Suprapubic skin (tissue), 4 donors: Measurements from ENCODE around the gene PANX1. TPM values are rescaled to one million over a fixed set of nuclear protein-coding genes. Genes with fewer than 3 reads are reported as not detected.

Experiments used
- DNase-seq, 2 donors: peaks; one replicate each; pipeline ENCODE4 v3.0.0-alpha.2; 2019; ENCODE audit warnings: low spot score in 2 of 2
- H3K27ac ChIP-seq: fragments of 200-600 bp; sonication (generic); one replicate; pipeline ENCODE4 v1.5.1; 2019
- H3K27me3 ChIP-seq: fragments of 200-600 bp; sonication (generic); one replicate; pipeline ENCODE4 v1.5.1; 2019
- H3K36me3 ChIP-seq: fragments of 200-600 bp; sonication (generic); one replicate; pipeline ENCODE4 v1.5.1; 2019
- H3K4me1 ChIP-seq: fragments of 200-600 bp; sonication (generic); one replicate; pipeline ENCODE4 v1.5.1; 2019
- H3K4me3 ChIP-seq: fragments of 200-600 bp; sonication (generic); one replicate; pipeline ENCODE4 v1.5.1; 2019; ENCODE audit warnings: mild to moderate bottlenecking
- H3K9me3 ChIP-seq: fragments of 200-600 bp; sonication (generic); one replicate; pipeline ENCODE4 v1.5.1; 2019
- EP300 ChIP-seq: sonication (generic); formaldehyde crosslinking; IDR thresholded peaks from one replicate; pipeline ENCODE4 v1.6.1; 2017; ENCODE audit warnings: antibody characterized with exemption
- POLR2A ChIP-seq, 2 donors: fragments of 450-650 bp; IDR thresholded peaks; one replicate each; pipeline ENCODE4 v1.6.1; 2017; ENCODE audit warnings: antibody characterized with exemption in 2 of 2, mild to moderate bottlenecking in 2 of 2, moderate library complexity in 2 of 2
- POLR2AphosphoS5 ChIP-seq, 3 donors: sonication (generic); formaldehyde crosslinking; IDR thresholded peaks; one replicate each; pipeline ENCODE4 v1.6.1; 2017; ENCODE audit warnings: antibody characterized with exemption in 3 of 3
- WGBS: methylation state at CpG from one replicate; pipeline ENCODE4 v1.1.5; 2018; 5-methylcytosine and 5-hydroxymethylcytosine counted together
- total RNA-seq, 4 donors: library from RNA; depleted of rRNA; stranded (reverse); fragments of >200 nt; gene quantifications; one replicate each; pipeline ENCODE4 v1.1.0, GENCODE V29; 2016
- TF ChIP-seq, protein P1 (sequence below), 2 donors: fragments of 200-600 bp in 1 of 2; fragments of 450-650 bp in 1 of 2; sonication (generic) in 1 of 2; IDR thresholded peaks; one replicate each; pipeline ENCODE4 v1.5.1; 2016 to 2019; ENCODE audit warnings: antibody characterized with exemption in 2 of 2, mild to moderate bottlenecking in 1 of 2, moderate library complexity in 1 of 2

Gene PANX1
- total RNA-seq, 4 donors from 2014 or later, result 8.9 to 42.7 (median 28.2) TPM

DNA sequence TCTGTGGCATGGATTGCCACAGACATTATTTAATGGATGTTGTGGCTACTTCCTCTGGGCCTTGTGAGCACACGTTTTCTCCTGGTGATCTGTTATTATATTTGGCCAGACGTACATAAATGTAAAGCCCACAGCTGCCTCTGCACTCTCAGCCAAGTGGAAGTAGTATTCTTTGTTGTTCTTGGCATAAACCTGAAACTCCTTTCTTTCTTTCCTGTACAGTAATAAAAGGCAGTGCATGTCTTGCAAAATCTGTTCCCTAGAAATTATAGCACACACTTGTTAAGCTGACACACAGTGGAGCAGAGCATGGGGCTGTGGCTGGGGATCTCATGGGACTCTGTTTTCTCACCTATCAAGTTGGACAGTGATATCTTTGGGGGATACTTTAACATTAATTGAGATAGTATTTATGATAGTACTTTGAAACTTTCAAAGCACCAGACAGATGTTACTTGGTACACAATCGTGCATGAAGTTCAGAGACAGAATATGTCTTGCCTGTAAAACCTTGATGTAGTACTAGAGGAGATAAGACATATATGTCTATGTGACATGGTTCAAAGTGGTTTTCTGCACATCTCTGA is 20.9 kb downstream of the PANX1 start:
- peaks cover 50% of the 10 kb centered on the region for H3K4me1 ChIP-seq
- H3K27ac ChIP-seq, result no peak overlapping the region
- TF ChIP-seq, protein P1, sequence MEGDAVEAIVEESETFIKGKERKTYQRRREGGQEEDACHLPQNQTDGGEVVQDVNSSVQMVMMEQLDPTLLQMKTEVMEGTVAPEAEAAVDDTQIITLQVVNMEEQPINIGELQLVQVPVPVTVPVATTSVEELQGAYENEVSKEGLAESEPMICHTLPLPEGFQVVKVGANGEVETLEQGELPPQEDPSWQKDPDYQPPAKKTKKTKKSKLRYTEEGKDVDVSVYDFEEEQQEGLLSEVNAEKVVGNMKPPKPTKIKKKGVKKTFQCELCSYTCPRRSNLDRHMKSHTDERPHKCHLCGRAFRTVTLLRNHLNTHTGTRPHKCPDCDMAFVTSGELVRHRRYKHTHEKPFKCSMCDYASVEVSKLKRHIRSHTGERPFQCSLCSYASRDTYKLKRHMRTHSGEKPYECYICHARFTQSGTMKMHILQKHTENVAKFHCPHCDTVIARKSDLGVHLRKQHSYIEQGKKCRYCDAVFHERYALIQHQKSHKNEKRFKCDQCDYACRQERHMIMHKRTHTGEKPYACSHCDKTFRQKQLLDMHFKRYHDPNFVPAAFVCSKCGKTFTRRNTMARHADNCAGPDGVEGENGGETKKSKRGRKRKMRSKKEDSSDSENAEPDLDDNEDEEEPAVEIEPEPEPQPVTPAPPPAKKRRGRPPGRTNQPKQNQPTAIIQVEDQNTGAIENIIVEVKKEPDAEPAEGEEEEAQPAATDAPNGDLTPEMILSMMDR (IDR thresholded peaks at IDR 0.05), result no peak
- no peak for TF ChIP-seq EP300
- no peak for TF ChIP-seq POLR2AphosphoS5 (IDR thresholded peaks at IDR 0.05)
- no peak for TF ChIP-seq POLR2A (IDR thresholded peaks at IDR 0.05)

DNA sequence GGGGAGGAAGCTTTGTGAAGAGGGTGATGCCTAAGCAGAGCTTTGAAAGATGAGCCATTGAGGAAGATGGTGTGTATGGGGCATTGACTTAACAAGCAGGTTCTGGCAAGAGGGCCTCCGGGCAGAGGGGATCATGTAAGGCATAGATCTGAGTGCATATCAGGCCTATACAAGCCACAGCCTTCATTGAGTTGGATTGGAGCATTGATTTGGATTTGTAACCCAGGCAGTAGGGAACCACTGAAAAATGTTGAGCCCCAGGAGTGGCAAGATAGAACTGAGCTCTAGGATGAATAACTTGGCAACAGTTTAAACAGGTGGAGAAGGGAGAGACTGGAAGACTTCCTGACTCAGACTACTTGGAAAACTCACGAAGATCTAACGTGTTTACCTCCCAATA is 21.4 kb downstream of the PANX1 start:
- no peaks in the 10 kb centered on the region for H3K9me3 ChIP-seq
- peaks cover 50% of the 10 kb centered on the region for H3K4me1 ChIP-seq
- H3K4me3 ChIP-seq, result no peak overlapping the region
- H3K27ac ChIP-seq, result peak overlapping the region; percentile 42
- no peak for DNase-seq
- 61% methylated on average over 3 of the region's 3 CpGs for WGBS
- H3K36me3 ChIP-seq, result no peaks in the 10 kb centered on the region
- H3K27me3 ChIP-seq, result no peaks in the 10 kb centered on the region
- TF ChIP-seq EP300 (no peak), POLR2AphosphoS5 (IDR thresholded peaks at IDR 0.05) (no peak), POLR2A (IDR thresholded peaks at IDR 0.05) (no peak)
- TF ChIP-seq, protein P1 (IDR thresholded peaks at IDR 0.05), result no peak

More for the DNA sequence above, 20.9 kb downstream of the PANX1 start:
- Histone ChIP-seq H3K9me3 (no peaks in the 10 kb centered on the region), H3K27me3 (no peaks in the 10 kb centered on the region), H3K36me3 (no peaks in the 10 kb centered on the region), H3K4me3 (no peak overlapping the region)
- DNase-seq, result no peak
- WGBS, result 37% methylated on average over 3 of the region's 3 CpGs

DNA sequence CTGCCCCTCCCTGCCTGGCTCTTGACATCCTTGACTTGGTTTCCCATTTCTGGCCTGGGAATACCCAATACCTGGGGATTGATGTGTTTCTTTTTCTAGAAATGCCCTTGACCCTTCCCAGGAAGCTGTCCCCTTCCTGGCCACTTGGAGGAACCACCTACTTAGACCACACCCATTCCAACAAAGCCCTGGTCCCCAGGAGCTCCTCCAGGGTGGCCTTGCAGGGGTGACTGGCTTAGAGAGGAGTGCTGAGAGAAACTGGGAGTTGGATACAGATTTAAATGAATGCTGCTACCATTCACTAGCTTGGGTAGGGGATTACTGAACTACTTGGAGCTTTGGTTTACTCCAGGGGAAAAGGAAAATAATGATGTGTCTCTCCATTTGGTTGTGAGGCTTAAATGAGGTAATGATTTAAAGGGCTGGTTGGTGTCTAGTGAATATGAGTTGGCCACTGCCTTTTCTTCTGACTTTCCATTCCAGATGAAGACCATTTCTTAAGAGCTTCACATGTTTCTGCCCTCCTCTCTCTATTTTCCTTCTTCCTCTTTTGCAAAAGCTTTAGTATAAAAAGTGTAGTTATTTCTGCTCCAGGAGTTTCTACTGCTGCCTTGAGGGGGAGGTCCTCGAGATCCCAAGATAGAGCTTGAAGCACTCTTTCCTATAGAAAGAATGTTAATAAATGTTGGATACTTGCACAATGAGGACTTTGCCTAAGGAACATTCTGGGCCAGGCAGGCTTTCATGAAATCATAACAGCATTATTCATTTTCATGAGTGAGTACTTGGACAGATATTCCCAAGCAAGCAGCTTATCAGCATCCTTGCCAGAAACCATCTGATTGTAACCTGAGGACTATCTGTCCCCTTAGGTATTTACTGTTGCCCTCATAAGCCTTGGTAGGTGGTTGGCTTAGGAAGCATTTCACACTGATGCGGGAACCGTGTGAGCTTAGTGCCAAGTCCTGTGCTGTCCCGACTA is 22.4 kb downstream of the PANX1 start:
- WGBS, result 63% methylated on average over 4 of the region's 4 CpGs
- no peak for DNase-seq
- H3K4me3 ChIP-seq, result no peak overlapping the region
- peaks cover 50% of the 10 kb centered on the region for H3K4me1 ChIP-seq
- no peak for TF ChIP-seq POLR2A (IDR thresholded peaks at IDR 0.05)
- no peak for TF ChIP-seq EP300
- no peak for TF ChIP-seq POLR2AphosphoS5 (IDR thresholded peaks at IDR 0.05)
- TF ChIP-seq, protein P1 (IDR thresholded peaks at IDR 0.05), result no peak
- H3K36me3 ChIP-seq, result no peaks in the 10 kb centered on the region
- H3K27ac ChIP-seq, result peak overlapping the region; percentile 42
- H3K27me3 ChIP-seq, result no peaks in the 10 kb centered on the region
- H3K9me3 ChIP-seq, result no peaks in the 10 kb centered on the region

DNA sequence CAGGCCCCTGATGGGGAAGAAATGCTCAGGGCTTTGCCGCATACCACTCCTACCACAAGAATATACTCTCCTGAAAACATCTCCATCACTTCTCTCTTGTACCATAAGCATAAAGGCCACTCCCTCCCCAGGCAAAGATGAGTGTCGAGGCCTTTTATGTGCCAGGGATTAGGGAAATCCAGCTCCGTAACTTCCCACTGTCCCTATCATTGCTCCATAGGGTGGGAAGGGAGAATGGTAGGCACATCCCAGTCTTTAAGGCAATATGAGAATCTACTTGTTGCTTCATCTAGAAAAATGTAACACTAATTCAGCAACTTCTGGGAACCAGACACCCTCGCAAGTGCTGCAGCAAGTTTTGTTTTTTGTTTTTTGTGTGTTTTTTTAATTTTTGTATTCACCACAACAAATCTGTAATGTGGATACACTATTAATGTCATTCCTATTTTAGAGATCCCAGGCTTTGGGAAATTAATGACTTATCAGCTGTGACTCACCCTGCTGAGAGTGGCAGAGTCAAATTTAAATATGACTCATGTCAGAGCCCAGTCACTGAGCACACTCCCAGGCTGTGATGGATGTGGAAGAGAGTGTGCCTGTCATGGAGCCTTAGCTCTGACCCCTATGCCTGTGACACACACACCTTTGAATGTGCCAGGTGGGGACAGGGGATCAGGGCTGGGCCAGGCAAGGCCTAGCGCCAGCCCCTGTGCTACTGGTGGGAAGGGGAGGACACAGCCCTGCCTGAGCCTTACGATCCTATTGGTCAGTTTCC is 23.4 kb downstream of the PANX1 start:
- Histone ChIP-seq H3K4me1 (peaks cover 44% of the 10 kb centered on the region), H3K9me3 (no peaks in the 10 kb centered on the region), H3K36me3 (no peaks in the 10 kb centered on the region), H3K4me3 (no peak overlapping the region), H3K27ac (peak overlapping the region; percentile 24), H3K27me3 (no peaks in the 10 kb centered on the region)
- DNase-seq, result no peak
- TF ChIP-seq EP300, result no peak
- peak in 1 of 3 donors; percentile 13 for TF ChIP-seq POLR2AphosphoS5 (IDR thresholded peaks at IDR 0.05)
- WGBS, result 65% methylated on average over 6 of the region's 6 CpGs

DNA sequence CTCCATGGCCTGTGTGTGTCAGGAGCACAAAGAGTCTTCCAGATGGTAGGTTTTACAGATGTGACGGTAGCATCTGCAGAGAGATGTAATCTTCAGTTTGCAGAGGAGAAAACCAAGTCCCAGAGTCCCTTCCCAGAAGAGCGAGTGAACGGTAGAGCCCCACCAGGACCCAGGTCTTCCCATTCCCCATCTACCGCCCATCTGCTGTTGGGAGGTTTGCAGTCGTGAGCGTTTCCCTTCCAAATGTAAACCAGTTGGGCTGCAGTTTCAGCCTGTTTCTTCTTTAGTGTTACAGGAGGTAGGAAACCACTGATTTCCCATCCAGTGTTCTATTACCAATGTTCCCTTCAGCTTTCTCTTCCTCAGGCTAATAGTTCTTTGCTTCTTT is 24.0 kb downstream of the PANX1 start:
- H3K36me3 ChIP-seq, result no peaks in the 10 kb centered on the region

More for the DNA sequence above, 24.0 kb downstream of the PANX1 start:
- H3K4me1 ChIP-seq, result peaks cover 44% of the 10 kb centered on the region
- H3K9me3 ChIP-seq, result no peaks in the 10 kb centered on the region
- DNase-seq, result no peak
- 71% methylated on average over 6 of the region's 6 CpGs for WGBS
- no peaks in the 10 kb centered on the region for H3K27me3 ChIP-seq
- TF ChIP-seq, protein P1 (IDR thresholded peaks at IDR 0.05), result no peak
- TF ChIP-seq POLR2A (IDR thresholded peaks at IDR 0.05), result no peak
- no peak for TF ChIP-seq EP300
- no peak for TF ChIP-seq POLR2AphosphoS5 (IDR thresholded peaks at IDR 0.05)
- H3K4me3 ChIP-seq, result no peak overlapping the region
- peak overlapping the region; percentile 24 for H3K27ac ChIP-seq
